WTC11 (cell line): Measurements from ENCODE around the gene PROSER3. TPM values are rescaled to one million over a fixed set of nuclear protein-coding genes. Genes with fewer than 3 reads are reported as not detected.

Experiments
- ATAC-seq: fragments of 200-7000 bp; cut with Tn5 transposase; 2 replicates; pipeline ENCODE4 v1.10.0; 2021; ENCODE audit warnings: mild to moderate bottlenecking, moderate library complexity
- CTCF ChIA-PET: fragments of 300-600 bp; sonication (Branson Sonifier 250); formaldehyde crosslinking; loops from one replicate; lab custom pipeline; 2021; ENCODE audit warnings: antibody characterized with exemption; lab: Charles Lee
- POLR2A ChIA-PET: fragments of 350-600 bp; sonication (Branson Sonifier 250); formaldehyde crosslinking; loops from one replicate; lab custom pipeline; 2021; ENCODE audit warnings: antibody characterized with exemption; lab: Charles Lee
- DNase-seq: peaks from one replicate; pipeline ENCODE4 v3.0.0; 2021; ENCODE audit warnings: low spot score
- H3K27ac Mint-ChIP-seq: 2 replicates; pipeline ENCODE4 v1.8.0; 2021; ENCODE audit warnings: mixed read lengths
- H3K27me3 Mint-ChIP-seq: 2 replicates; pipeline ENCODE4 v1.8.0; 2021; ENCODE audit warnings: low read depth, mild to moderate bottlenecking, moderate library complexity, mixed read lengths
- H3K36me3 Mint-ChIP-seq: 2 replicates; pipeline ENCODE4 v1.8.0; 2021; ENCODE audit warnings: mixed read lengths
- H3K4me1 Mint-ChIP-seq: 2 replicates; pipeline ENCODE4 v1.8.0; 2022; ENCODE audit warnings: mixed read lengths
- H3K4me3 Mint-ChIP-seq: 2 replicates; pipeline ENCODE4 v1.8.0; 2021; ENCODE audit warnings: mild to moderate bottlenecking, moderate library complexity, mixed read lengths
- H3K9me3 Mint-ChIP-seq: 2 replicates; pipeline ENCODE4 v1.8.0; 2021; ENCODE audit warnings: mixed read lengths
- ATF6 ChIP-seq: sonication (generic); formaldehyde crosslinking; IDR thresholded peaks from 2 replicates; pipeline ENCODE4 v1.8.1; 2023; ENCODE audit warnings: mild to moderate bottlenecking, missing genetic modification reagents
- CDX4 ChIP-seq: fragments of 250-450 bp; sonication (Bioruptor Pico); IDR thresholded peaks from 2 replicates; pipeline ENCODE4 v1.9.0; 2021; ENCODE audit warnings: moderate library complexity, mild to moderate bottlenecking, inconsistent platforms, borderline replicate concordance
- ELF4 ChIP-seq: sonication (generic); formaldehyde crosslinking; IDR thresholded peaks from 2 replicates; pipeline ENCODE4 v1.8.1; 2022; ENCODE audit warnings: low read depth, mild to moderate bottlenecking, moderate library complexity, missing genetic modification reagents
- GTF2I ChIP-seq: fragments of 250-450 bp; sonication (Bioruptor Pico); conservative IDR thresholded peaks from 2 replicates; pipeline ENCODE4 v1.4.0; 2021; ENCODE audit warnings: mild to moderate bottlenecking
- MLX ChIP-seq: sonication (generic); formaldehyde crosslinking; IDR thresholded peaks from 2 replicates; pipeline ENCODE4 v1.8.1; 2023; ENCODE audit warnings: mild to moderate bottlenecking, missing genetic modification reagents, moderate library complexity
- PREB ChIP-seq: sonication (generic); formaldehyde crosslinking; IDR thresholded peaks from 2 replicates; pipeline ENCODE4 v1.8.1; 2022; ENCODE audit warnings: mild to moderate bottlenecking, missing genetic modification reagents, moderate library complexity, borderline replicate concordance
- SMAD3 ChIP-seq: sonication (generic); formaldehyde crosslinking; IDR thresholded peaks from 2 replicates; pipeline ENCODE4 v1.8.0; 2022; ENCODE audit warnings: missing genetic modification reagents, mild to moderate bottlenecking, borderline replicate concordance
- TCF7 ChIP-seq: sonication (generic); formaldehyde crosslinking; IDR thresholded peaks from 2 replicates; pipeline ENCODE4 v1.8.0; 2022; ENCODE audit warnings: mild to moderate bottlenecking, low read depth, missing genetic modification reagents, moderate library complexity
- USF2 ChIP-seq: sonication (generic); formaldehyde crosslinking; IDR thresholded peaks from 2 replicates; pipeline ENCODE4 v1.8.1; 2023; ENCODE audit warnings: mild to moderate bottlenecking, missing genetic modification reagents, moderate library complexity
- total RNA-seq: library from RNA; stranded (reverse); gene quantifications from 3 replicates; pipeline ENCODE4 v1.2.3, GENCODE V29; 2021
- TF ChIP-seq, protein P1 (sequence below): sonication (generic); formaldehyde crosslinking; IDR thresholded peaks from 2 replicates; pipeline ENCODE4 v1.8.0; 2022; ENCODE audit warnings: missing genetic modification reagents
- TF ChIP-seq, protein P2 (sequence below): sonication (generic); formaldehyde crosslinking; IDR thresholded peaks from 2 replicates; pipeline ENCODE4 v1.8.0; 2023; ENCODE audit warnings: missing genetic modification reagents, mild to moderate bottlenecking, borderline replicate concordance

PROSER3 gene
- total RNA-seq, 1 experiment from 2014 or later: 32.9 TPM

DNA sequence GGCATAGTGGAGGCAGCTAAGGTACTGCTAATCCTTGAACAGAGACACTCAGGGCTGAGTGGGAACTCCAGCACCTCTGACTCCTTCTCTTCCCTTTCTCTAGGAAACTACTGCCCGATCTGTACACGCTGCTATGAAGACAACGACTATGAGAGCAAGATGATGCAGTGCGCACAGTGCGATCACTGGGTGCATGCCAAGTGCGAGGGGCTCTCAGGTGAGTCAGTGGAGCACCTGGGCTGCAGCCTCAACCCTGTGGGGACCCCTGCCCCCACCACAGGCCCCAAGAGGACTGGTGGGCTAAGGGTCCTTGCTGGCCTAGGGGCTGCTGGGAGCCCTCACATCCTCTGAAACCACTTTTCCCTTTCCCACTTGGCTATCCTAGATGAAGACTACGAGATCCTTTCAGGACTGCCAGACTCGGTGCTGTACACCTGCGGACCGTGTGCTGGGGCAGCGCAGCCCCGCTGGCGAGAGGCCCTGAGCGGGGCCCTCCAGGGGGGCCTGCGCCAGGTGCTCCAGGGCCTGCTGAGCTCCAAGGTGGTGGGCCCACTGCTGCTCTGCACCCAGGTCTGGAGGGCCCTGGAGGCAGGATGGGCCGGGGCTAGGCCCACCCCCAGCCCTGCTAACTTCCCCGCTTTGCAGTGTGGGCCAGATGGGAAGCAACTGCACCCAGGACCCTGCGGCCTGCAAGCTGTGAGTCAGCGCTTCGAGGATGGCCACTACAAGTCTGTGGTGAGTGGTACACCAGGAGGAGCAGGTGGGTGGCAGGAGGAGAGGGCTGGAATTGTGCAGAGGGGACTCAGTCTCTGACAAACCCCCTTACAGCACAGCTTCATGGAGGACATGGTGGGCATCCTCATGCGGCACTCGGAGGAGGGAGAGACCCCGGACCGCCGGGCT lies 30.7 kb upstream of the PROSER3 start (continued):
- TF ChIP-seq, protein P1, sequence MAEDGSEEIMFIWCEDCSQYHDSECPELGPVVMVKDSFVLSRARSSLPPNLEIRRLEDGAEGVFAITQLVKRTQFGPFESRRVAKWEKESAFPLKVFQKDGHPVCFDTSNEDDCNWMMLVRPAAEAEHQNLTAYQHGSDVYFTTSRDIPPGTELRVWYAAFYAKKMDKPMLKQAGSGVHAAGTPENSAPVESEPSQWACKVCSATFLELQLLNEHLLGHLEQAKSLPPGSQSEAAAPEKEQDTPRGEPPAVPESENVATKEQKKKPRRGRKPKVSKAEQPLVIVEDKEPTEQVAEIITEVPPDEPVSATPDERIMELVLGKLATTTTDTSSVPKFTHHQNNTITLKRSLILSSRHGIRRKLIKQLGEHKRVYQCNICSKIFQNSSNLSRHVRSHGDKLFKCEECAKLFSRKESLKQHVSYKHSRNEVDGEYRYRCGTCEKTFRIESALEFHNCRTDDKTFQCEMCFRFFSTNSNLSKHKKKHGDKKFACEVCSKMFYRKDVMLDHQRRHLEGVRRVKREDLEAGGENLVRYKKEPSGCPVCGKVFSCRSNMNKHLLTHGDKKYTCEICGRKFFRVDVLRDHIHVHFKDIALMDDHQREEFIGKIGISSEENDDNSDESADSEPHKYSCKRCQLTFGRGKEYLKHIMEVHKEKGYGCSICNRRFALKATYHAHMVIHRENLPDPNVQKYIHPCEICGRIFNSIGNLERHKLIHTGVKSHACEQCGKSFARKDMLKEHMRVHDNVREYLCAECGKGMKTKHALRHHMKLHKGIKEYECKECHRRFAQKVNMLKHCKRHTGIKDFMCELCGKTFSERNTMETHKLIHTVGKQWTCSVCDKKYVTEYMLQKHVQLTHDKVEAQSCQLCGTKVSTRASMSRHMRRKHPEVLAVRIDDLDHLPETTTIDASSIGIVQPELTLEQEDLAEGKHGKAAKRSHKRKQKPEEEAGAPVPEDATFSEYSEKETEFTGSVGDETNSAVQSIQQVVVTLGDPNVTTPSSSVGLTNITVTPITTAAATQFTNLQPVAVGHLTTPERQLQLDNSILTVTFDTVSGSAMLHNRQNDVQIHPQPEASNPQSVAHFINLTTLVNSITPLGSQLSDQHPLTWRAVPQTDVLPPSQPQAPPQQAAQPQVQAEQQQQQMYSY: no peak
- TF ChIP-seq, all 79 proteins: peak for 0

- no peak for DNase-seq
- peaks cover 73% of the 10 kb centered on the region for H3K36me3 Mint-ChIP-seq
- no peak overlapping the region for H3K27ac Mint-ChIP-seq
Observed at GRCh38 chr19:35727956-35728706, 29.8 kb upstream of the PROSER3 start.

GRCh38 chr19:35729021-35729420 lies 29.0 kb upstream of the PROSER3 start:
- CTCF ChIA-PET: interaction anchor here (1.1 kb wide), 1 partner anchor 12 kb away, joined by 3 read pairs; no protein-coding TSS in a partner anchor
- no peak overlapping the region for H3K4me3 Mint-ChIP-seq
- 0 out of 2 replicates have a peak, but pooled peaks cover 2% of the 10 kb centered on the region for H3K4me1 Mint-ChIP-seq
- POLR2A ChIA-PET: no interaction called here
- H3K27ac Mint-ChIP-seq: no peak overlapping the region
- no peaks in the 10 kb centered on the region for H3K27me3 Mint-ChIP-seq
- no peak for DNase-seq
- H3K9me3 Mint-ChIP-seq: no peaks in the 10 kb centered on the region
- ATAC-seq: no peak
- H3K36me3 Mint-ChIP-seq: peaks cover 70% of the 10 kb centered on the region
- TF ChIP-seq SMAD3 (CRISPR knock-in tag): no peak
- no peak for TF ChIP-seq TCF7 (CRISPR knock-in tag)
- no peak for TF ChIP-seq ATF6 (CRISPR knock-in tag)
- TF ChIP-seq USF2 (CRISPR knock-in tag): no peak
- TF ChIP-seq CDX4 (CRISPR knock-in tag): no peak
- no peak for TF ChIP-seq ELF4 (CRISPR knock-in tag)

More at GRCh38 chr19:35727956-35728706, 29.8 kb upstream of the PROSER3 start:
- ChIA-PET CTCF (interaction anchor here (0.5 kb wide), 1 partner anchor 91 kb away, joined by 4 read pairs; no protein-coding TSS in a partner anchor), POLR2A (no interaction called here)
- no peak for ATAC-seq
- H3K4me1 Mint-ChIP-seq: 0 out of 2 replicates have a peak, but pooled peaks cover 2% of the 10 kb centered on the region
- no peak for TF ChIP-seq GTF2I
- TF ChIP-seq PREB (CRISPR knock-in tag): no peak
- no peak for TF ChIP-seq MLX
- TF ChIP-seq, protein P2, sequence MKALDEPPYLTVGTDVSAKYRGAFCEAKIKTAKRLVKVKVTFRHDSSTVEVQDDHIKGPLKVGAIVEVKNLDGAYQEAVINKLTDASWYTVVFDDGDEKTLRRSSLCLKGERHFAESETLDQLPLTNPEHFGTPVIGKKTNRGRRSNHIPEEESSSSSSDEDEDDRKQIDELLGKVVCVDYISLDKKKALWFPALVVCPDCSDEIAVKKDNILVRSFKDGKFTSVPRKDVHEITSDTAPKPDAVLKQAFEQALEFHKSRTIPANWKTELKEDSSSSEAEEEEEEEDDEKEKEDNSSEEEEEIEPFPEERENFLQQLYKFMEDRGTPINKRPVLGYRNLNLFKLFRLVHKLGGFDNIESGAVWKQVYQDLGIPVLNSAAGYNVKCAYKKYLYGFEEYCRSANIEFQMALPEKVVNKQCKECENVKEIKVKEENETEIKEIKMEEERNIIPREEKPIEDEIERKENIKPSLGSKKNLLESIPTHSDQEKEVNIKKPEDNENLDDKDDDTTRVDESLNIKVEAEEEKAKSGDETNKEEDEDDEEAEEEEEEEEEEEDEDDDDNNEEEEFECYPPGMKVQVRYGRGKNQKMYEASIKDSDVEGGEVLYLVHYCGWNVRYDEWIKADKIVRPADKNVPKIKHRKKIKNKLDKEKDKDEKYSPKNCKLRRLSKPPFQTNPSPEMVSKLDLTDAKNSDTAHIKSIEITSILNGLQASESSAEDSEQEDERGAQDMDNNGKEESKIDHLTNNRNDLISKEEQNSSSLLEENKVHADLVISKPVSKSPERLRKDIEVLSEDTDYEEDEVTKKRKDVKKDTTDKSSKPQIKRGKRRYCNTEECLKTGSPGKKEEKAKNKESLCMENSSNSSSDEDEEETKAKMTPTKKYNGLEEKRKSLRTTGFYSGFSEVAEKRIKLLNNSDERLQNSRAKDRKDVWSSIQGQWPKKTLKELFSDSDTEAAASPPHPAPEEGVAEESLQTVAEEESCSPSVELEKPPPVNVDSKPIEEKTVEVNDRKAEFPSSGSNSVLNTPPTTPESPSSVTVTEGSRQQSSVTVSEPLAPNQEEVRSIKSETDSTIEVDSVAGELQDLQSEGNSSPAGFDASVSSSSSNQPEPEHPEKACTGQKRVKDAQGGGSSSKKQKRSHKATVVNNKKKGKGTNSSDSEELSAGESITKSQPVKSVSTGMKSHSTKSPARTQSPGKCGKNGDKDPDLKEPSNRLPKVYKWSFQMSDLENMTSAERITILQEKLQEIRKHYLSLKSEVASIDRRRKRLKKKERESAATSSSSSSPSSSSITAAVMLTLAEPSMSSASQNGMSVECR: no peak
- TF ChIP-seq, all 79 proteins: peak for 0
- no peak overlapping the region for H3K4me3 Mint-ChIP-seq
- H3K27me3 Mint-ChIP-seq: no peaks in the 10 kb centered on the region
- H3K9me3 Mint-ChIP-seq: no peaks in the 10 kb centered on the region
